ENCODE measurements around the gene RAD9A.
A peak's percentile ranks its signal among the peaks of the same experiment; 100 is the strongest.

Gene RAD9A

DNA sequence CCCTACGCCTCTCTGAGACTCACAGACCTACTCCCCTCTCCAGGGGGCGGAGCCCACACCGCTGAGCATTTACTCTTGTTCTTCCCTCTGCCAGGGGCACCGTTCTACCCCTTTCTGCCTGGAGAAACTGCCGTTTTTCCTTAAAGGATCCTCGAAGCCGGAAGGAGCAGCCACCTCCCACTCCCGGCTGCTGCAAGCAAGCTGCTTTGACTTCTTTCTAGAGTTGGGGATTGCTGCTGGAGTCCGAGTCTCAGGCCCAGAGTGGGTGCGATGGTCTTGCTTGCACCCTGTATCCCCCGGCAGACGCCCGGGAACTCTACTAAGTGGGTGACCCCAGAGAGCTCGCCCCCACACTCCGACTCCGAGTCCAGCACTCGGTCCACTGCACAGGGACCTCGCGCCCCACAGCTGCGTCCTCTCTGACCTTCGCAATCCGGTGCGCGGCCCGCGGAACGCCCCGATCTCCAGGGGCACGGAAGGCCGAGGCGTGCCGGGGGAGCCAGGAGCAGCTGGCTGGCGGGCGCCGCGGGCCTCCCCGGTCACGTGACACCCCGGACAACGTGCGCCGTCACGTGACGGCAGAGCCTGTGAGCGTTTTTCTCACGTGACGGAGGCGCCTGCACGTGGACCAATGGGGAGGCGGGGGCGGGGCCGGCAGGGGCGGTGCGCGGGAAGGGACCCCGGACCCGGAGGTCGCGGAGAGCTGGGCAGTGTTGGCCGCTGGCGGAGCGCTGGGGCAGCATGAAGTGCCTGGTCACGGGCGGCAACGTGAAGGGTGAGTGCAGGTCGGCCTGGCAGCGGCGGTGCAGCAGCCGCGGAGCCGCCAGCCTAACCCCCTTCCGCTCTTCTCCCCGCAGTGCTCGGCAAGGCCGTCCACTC, at the start of gene RAD9A:
RAD9A (plus strand) TSS at position 683 of the 879 bp plus-strand sequence; CDS start at position 742, 59 bp downstream.
- DNase-seq, result peak; percentile 96 to 98

DNA sequence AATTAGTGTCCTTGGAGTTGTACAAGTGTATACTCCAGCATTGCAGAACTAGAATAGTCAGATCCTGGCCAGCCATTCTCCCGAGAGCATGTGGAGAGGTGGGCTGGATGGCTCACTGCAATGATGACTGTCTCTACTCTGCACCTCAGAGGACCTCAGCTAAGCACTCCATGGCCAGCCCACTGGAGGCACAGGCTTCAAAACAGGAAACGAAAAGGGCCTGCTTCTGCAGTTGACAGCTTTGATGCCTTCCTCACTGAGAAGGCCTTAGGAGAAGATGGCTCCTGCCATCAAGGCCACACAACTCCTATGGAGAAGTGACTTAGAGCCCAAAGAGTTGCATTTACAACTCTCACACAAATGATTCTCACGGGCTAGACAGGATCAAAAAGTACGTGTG, 47.5 kb upstream of the RAD9A start:
- no peak for DNase-seq

DNA sequence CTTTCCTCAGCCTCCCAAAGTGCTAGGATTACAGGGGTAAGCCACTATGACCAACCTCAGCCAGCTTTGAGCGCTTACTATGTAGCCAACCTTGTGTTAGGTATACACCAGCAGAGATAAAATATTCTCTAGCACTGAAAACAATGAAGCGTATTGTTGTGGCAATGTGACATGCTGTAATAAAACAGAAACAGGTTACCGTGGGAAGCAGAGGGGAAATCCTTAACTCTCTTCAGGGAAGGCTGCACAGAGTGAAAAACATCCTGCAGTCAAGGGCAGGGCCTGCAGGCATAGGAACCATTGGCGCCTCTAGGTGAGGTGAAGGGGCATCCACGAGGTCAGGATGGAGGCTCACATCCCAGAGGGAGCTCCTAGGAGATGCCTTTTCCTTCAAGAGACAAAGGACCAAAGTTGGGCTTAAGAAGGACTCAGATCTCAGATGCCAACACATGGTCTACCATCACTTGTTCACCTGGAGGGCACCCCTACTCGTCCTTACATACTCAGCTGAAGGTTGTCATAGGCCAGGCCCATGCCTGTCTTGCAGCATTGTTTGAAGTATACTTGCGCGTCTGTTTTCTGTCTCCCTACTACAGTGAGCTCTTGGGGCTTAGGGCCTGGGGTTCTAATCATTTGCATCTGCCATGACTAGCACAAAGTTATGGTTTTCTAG, 46.4 kb upstream of the RAD9A start:
- DNase-seq, result no peak

DNA sequence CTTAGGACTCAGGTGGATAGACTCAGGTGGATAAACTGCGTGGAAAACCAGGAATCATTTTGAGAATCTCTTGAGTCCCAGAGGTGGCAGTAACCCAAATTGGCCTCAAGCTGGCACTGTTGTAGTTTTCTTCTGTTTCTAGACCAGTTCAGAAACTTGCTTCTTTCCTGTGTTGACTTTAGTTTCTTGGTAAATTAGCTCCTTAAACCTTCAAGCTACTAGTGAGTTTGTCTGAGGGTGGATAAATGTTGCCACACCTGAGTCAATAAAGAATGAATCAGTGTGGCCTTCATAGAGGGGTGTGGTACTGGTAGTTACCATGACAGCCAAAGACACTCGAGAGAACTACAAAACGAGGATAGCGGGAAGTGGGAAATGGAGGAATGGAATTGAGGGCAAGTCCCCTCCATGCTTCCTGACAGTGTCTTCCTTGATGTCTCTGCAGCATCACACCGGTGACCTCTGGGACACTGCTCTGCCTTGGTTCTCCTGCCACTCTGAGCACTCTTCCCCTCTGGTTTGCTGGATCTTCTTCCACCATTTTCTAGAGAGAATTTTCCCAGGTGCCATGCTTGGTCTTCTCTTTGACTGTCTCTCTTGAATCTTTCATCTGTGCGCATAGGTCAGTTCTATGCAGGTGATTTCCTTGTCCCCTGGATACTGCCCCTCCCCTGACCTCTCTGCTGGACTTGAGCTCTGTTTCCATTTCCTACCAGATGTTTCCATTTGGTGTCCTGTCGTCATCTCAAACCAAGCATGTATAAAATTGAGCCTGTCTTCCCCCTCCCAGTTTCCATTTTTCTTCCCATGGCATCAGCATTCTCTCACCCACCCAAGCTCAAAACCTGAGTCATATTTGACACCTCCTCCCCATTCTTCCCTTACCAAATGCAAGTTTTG, 45.6 kb upstream of the RAD9A start:
- DNase-seq, result peak; percentile 52 to 66

DNA sequence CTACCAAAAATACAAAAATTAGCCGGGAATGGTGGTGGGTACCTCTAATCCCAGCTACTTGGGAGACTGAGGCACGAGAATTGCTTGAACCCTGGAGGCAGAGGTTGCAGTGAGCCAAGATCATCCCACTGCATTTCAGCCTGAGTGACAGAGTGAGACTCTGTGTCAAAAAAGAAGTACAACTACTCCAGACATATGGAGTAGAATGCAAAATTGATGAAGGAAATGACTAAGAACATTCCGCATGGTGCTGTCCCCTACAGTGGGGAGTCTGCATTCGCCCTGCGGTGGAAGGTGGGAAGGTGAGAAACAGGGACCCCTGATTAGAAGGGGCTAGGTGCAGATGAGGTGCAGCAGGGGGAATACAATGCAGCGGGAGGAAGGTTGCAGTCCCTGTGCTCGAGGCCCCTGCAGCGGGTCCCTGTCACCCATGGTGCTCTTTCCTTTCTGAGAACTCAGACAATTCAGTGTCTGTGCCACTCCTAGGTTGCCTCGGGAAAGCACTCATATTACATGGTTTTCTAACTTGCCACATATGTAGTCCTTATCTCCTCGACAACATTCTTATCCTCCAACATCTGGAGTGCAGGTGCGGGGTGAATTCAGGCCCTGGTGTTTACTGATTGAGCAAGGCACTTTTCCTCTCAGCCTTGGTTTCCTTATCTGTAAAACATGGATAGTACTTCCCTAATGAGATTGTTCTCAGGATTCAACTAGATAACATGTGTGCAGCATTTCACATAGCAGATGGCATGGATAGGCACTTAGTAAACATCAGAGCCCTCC, 43.6 kb upstream of the RAD9A start:
- DNase-seq, result no peak

DNA sequence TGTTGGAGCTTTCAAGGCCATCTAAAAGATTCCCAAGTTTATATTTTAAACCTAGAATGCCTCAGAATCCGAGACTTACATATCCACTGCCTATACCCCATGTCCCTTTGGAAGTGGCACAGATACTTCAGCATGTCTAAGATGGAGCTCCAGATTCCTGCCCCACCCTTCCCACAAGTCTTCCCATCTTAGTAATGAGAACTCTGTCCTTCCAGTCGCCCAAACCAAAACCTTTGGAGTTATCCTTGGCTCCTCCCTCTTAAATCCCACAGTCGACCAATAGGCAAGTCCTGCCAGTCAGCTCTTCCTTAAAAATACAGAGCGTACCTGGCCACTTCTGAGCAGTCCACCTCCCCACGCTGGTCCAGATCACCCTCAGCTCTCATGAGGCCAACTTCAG, 42.8 kb upstream of the RAD9A start:
- no peak for DNase-seq

DNA sequence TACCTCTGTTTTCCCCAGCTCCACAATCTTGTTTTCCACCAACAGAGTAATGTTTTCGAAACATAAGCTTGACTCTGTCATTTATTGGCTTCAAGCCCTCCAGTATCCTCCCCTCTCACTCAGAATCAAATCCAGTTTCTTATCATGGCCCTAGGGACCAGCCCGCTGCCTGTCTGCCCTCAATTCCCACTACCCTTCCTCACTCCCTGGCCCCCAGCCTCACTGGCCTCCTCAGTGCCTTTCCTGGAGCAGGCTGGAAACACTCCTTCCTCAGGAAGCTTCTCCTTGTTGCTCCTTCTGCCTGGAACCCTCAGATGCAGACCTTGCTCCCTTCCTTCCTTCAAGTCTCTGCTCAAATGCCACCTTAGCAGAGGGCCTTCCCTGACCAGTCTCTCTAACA, 42.3 kb upstream of the RAD9A start:
- DNase-seq, result no peak

DNA sequence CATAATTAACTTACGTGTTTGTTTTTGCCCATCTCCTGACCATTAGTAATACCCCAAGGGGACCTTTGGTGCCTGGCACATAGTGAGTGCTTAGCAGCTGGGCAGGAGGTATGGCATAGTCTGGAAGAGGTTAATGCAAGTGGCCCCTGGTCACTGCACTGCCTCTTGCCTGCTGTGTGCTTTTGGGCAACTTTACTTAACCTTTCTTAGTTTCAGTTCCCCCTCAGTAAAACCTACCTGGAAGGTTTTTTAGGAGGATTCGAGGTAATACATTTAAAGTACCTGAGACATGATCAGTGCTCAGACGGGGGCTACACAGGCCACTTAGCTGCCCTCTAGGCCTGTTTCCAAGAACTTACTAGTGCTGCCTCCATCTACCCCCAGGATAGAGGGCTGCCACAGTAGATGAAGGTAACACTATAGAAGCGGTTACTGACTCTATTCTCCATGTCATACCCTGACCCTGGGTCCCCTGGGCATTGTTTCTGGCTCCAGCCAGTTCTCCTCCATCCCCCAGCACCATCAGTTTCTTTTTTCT, 41.8 kb upstream of the RAD9A start:
- DNase-seq, result no peak

DNA sequence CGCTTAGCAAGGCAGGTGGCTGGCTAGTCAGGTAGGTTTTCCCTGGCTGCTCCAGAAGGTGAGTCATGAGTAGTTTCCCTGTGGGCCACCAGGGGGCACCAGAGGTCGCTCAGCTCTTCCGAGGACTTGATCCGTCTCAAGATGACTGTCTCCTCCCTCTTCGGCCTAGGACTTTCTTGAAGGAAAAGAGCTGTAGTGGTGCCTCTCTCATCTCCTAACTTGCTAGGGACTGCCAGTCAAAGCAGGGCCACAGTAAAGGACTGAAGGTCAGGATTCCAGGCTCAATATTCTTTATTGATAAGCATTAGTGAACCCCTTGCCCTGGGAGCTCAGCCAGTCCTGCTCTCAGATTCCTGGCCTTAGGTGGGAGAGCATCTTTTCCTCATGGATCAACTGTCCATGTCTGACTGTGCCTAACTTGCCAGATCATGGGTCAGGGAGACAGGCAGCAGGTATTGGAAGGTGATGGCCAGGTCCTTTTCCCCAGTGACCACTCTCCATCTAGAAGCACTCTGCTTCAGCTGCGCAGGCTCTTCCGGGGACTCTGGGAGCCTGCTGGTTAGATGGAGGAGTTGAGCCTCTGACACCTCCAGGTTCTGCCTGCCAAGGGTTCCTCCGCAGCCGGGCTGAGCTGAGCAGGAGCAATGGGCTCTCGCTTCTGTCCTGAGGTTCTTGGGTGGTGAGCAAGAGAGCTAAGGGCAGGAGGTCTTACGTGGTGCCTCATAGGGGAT, 40.3 kb upstream of the RAD9A start:
- DNase-seq, result peak; percentile 50 to 53

DNA sequence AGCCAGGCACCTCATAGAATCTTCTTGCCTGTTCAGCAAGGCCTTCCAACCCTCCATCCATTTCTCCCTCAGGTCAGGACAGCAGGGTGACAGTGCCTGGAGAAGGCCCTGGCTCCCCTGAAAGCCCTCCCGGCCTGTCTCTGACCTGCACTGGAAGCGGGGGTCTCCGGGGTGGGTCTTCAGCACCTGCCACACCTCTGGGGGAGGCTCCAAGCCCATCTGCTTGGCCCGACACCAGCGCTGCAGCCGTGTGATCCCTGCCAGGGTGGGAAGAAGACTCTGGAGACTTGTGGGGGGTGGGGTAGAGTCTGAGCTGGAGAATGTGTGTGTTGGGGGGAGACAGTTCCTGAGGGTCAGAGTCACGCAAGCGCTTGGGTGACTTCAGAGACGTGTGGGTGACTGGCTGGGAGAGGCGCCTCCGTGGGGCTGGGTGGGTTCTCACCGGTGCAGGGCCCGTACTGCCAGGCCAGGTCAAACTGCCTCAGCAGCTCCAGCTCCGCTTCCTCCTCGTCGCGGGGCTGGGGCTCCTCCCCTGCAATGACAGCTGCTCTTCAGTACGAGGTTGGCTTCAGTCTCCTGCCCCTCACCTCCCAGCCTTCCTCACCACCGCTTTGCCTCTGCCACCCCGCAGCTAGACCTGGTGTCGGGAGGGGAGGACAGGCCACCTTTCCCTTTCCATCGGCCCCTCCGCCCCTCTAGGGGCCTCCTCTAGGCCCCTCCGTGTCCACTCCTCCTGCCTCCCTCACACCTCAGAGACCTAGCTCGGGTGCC, 39.1 kb upstream of the RAD9A start:
- peak; percentile 72 to 85 for DNase-seq

DNA sequence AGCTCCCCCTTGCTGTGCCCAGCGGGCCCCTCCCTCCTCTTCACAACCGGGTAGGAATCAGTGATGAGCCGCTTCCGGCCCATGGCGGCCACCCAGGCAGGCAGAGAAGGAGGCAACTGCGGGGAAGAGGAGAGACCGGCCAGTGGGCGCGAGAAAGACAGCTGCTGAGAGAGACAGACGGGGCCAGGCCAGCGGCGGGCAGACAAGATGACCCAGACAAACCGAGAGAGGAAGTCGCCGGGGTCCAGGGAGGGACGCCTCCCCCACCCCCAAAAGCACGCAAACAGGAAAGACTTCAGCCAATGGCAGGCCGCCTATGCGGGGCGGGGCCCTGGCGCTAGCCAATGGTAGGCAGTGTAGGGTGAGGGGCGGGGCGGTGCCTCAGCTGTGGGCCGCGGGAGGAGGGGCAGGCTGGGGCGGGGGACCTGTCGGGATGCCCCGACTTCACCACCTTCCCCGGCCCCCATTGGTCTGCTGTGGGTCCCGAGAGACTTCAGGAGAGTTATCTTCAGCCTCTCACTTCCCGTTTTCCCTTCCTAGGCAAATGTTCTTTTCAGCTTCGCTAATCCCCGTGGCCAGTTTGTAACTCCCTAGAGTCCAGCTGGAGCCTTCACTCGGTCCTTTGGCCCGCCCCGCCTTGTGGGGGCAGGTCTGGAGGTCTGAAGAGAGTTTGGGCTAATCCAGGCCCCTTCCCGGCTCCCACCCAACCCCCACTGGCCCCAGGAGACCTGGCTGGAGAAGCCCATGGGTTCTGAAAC, 38.3 kb upstream of the RAD9A start, which contains the start of gene POLD4:
POLD4 (minus strand) TSS at position 230 of the 758 bp plus-strand sequence; CDS start at position 83, 147 bp downstream.
- DNase-seq, result peak; percentile 95 to 98

DNA sequence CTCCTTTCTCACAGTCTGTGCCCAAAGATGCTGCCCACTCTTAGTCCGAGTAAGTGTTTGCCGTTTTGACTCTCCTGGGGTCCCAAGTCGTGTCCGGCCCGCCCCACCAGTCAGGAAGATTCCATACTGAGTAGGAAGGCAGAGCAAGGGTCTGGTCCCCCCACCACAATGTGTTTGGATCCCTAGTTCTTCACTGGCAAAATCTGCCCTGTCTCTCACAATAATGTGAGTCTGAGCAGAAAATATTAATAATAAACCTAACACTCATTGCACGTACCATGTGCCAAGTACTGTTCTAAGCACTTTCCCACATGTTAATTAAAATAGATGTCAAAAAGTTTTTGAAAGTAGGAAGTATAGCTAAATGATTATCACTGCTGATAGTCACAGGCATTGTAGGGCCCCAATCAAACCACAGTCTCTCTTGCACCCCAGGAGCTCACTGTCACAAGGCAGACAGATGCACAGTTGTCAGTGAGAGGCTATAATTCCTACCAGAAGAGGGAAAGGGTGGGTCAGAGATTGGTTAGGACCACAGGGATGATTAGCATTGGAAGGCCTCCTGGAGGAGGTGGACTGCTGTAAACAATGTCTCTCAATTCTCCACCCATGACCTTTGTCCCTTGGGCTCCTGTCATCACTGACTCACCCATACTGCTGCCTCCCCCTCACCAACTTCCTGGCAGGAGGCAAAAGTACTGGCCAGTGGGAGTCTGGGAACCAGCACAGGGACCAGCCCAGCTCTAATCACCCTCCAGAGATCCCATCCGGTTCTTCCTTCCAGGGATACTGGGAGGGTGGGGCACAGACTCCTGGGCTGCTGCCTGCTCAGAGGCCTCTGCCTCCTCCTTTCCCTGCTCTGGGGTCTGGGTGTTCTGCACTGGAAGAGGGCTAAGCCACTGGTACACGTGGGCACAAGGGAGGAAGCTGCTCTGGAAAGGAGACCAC, 37.4 kb upstream of the RAD9A start:
- no peak for DNase-seq

DNA sequence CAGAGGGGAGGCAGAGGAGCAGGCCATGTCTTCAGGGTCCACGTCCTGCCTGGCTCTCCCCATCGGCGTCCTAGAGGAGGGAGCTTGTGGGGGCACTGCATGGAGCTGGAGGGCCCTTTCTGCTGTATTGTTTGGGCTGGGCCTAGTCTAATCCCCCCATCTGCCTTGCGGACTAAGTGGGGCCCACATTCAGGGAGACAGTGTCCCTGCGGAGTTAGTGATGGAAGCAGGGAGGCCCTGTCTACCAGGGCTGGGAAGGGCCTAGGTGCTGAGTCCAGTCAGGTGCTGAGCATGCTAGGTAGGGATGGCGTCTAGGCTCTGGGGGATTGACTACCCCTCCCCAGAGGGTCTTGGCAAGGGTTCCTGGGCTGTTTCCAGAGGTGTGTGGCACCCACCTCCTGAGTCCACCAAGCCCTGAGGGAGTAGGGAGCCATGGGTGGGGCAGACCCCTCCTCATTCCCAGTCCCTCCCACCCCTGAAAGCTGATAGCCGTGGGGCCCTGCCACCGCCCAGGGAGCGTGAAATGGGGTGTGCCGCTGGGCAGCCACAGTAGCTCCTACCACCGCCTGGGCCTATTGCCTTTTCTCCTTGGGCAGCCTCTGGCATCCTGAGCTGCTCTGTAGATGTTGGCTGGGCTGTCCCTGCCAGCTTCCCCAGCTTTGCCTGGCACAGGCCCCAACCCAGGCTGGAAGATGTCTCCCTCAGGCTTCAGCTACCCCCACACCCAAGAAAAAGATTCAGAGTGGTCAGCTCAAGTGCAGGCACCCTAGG, 36.6 kb upstream of the RAD9A start:
- no peak for DNase-seq

DNA sequence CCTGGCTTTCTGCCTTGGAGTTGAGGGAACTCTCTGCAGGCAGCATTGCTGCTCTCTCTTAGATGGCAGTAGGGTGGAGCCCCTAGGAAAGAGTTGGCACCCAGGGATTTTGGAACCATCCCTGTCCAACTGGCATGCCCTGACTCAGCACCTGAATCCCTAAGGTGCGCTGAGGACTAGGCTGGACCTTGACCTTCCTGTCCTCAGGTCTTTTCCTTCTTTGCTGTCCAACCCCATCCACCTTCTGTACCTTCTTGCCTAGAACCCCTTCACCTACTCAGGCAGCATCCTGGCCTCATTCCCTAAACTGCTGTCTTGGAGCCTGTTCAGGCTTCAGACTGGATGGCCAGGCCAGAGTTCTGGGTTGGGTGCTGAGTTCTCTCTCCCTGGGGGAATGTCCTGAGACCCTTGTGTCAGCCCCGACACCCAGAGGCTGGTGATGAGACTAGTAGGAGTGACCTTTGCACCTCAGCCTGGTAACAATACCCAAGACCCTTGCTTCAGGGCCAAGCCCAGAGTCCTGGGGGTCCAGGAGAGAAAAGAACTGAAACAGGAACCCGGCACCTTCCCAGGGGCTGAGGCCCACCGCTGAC, 35.9 kb upstream of the RAD9A start:
- no peak for DNase-seq

DNA sequence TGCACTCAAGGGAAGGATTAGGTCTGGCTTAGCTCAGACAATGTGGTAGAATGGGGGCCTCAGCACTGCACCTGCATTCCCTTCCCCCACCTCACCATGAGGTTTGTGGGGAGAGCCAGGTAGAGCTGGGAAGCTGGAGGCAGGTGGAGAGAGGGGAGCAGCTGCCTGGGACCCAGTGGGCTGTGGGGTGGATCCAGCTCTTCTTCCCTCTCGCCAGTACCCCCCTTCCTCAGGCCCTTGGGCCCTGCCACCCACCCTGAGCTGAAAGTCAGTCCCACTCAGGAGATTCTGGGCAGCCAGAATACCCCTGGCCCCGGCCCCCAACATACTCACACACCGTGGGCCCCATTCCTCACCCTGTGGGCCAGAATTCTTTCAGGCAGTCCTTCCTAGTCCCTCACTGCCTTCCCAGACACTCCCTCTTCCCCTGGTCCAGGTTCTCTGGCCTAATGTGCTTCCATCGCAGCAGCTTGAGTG, 35.4 kb upstream of the RAD9A start:
- DNase-seq, result no peak

DNA sequence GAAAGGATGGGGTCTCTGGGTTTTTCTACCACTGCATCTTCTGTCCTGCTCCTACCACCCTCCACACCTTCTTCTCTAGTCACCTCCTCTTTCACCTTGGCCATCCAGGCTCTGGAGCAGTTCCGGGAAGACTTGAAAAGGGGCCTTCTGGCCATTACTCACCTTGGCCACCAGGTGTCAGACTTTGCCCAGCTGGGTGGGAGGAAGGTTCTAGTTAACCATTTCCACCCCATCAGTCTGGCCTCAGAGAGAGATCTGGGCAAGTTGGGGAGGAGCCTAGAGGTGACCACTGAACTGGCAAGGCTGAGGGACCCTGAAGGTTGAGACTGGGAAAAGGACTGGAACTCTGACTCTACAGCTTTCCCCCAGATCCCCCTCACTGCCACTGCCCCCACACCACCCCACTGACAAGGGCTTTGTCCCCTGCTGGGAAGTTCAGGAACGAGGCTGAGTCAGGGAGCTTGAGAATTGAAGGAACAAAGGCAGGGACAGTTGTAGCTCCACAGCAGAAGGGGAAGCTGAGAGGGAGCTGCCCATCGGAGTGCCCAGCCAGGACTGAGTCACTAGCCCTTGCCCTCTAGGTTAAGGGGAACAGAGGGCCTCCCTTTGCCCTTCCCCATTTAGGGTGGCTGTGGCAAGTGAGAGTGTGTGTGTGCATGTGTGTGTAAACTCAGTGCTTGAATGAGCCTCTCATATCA, 34.8 kb upstream of the RAD9A start:
- DNase-seq, result peak; percentile 78 to 84
